ENCODE results near the gene EBLN2.
"Not testable (repeated sequence)": the region's sequence is repeated elsewhere in the genome, so short reads cannot be mapped to it uniquely, and the experiment has no call there.

The EBLN2 gene

DNA sequence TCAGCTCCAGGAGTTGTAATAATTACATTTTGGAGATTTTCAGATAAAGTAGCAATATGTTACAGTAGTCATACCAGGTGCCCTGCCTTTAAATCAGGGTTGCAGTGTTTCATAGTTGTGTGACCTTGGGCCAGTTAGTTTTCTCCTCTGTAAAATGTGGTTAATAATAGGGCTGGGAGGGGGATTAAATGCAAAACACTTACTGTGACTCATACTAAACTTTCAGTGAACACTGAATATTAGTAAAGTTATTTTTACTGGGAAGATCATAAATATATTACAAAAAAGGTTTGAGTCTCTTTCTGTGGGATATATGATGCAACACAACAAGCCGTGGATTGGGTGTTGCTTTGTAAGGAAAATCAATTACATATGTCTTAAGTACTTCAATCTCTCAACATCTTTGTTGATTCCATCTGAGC is 1.1 kb upstream of the EBLN2 start:
- DNase-seq (ENCODE audit: low read depth in 2 of 2): no peak

DNA sequence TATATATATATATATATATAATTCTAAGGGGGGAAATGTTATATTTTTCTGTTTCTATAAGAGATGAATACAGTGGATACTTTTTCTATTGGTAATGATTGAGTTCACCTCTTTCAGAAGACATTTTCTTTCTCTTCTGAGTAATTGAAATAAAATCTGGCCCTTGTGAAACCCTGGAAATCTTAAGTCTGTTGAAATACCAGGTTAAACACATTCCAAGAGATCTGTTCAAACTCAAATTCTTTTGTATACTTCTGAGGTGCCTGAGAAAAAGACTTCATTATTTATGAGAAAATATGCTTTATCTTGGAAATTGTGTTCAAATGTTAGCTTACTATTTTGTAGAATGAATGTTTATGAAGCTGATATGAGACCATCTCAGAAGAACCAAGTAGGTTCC is 4.8 kb downstream of the EBLN2 start:
- DNase-seq (ENCODE audit: low read depth in 2 of 2): not testable (repeated sequence)

- no peak for DNase-seq (ENCODE audit: low read depth in 2 of 2)
Measured at GRCh38 chr3:73068419-73068818, 7.0 kb downstream of the EBLN2 start.

GRCh38 chr3:73069187-73069586 is 7.7 kb downstream of the EBLN2 start:
- DNase-seq (ENCODE audit: low read depth in 2 of 2): no peak

DNA sequence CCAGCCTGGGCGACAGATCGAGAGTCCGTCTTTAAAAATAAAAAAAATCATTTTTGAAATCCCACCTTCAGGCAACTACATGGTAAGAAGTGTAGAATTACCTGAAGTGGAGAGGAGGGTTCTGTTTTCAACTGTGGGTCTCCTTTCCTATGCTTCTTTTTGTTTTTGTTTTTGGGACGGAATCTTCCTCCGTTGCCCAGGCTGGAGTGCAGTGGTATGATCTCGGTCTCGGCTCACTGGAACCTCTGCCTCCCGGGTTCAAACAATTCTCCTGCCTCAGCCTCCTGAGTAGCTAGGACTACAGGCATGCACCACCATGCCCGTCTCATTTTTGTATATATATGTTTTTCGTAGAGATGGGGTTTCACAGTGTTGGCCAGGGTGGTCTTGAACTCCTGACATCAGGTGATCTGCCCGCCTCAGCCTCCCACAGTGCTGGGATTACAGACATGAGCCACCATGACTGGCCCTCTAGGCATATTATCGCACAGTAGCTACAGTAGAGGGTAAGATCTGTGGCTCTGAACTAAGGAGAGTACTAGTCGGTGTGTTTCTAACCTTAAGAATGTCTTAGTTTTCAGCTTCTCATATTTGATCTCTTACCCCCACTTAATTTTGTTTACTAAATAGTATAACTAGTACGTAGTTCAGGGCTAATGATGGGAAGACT is 8.5 kb downstream of the EBLN2 start:
- no peak for DNase-seq (ENCODE audit: low read depth in 2 of 2)

- DNase-seq (ENCODE audit: low read depth in 2 of 2): no peak
Measured at GRCh38 chr3:73070675-73071575, 9.5 kb downstream of the EBLN2 start.

- no peak for DNase-seq (ENCODE audit: low read depth in 2 of 2)
Measured at GRCh38 chr3:73071952-73072351, 10.5 kb downstream of the EBLN2 start.

- no peak for DNase-seq (ENCODE audit: low read depth in 2 of 2)
Measured at GRCh38 chr3:73072634-73073033, 11.2 kb downstream of the EBLN2 start.

DNA sequence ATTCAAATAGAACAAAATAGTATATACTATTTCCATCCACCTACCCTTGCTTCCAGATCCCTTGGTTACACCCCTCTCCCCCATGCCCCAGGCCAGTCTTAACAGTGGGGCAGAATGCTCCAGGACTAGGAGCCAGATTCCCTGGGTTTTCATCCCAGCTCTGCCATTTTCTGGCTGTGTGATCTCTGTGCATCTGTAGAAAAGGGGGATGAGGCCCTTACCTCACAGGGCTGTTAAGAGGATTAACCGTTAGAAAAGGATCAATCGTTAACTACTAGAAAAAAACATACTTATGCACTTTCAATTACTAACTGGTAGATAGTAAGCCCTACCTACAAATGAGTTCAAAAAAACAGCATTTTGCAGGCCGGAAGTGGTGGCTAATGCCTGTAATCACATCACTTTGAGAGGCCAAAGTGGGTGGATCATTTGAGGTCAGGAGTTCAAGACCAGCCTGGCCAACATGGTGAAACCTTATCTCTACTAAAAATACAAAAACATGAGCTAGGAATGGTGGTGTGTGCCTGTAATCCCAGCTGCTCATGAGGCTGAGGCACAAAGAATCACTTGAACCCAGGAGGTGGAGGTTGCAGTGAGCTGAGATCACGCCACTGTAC is 11.7 kb downstream of the EBLN2 start:
- DNase-seq (ENCODE audit: low read depth in 2 of 2): no peak

DNA sequence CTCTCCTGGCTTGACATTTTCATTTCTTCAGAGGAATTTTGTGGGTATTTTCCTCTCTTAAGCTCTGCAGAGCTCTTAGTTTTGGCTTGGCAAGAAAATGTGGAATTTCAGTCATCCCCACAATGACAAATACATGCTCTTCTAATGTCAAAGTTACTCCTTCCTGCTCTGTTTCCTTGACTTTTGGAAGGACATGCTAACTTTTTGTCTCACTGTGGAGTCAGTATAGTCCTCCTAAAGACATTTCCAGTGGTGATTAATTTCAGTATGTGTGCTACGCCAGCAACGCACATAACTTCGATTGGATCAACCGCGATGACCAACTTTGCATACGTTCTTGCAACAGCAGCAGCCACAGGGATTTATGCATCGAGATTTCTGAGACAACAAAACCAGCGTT is 13.3 kb downstream of the EBLN2 start:
- no peak for DNase-seq (ENCODE audit: low read depth in 2 of 2)

DNA sequence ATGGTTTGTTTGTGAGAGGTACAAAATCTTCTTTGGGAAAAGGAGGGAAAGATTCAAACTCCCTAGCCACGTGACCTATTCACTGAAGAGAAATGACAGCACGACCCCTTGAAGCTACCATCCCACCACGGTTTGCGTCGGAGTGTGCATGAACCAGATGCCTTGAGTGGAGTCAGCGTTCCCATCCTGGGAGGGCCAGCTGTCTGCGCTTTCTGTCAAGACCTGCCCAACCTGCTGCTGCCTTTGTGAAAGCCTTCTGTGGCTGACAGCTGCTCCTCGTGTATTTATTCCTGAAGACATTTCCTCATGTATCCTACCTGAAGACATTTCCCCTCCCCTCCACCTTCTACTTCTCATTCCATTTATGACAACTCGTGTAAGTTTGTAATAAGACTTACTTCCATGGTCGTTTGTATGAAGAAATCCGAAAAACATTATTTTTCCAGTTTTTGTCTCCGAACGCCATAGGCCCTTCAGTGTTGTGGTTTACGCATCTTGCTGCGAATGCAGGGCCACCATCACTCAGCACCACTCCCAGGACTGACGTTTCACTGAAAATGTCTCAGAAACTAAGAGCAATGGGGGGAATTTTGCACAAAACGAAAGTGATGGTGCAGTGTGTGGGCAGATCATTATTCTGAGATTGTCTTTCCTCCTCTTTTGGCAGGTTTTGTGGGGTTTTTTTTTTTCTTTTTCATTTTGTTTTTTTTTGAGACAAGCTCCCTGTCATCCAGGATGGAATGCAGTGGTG is 18.9 kb downstream of the EBLN2 start:
- peak in 1 of 2 donors; percentile 3 for DNase-seq (ENCODE audit: low read depth in 2 of 2)

- DNase-seq (ENCODE audit: low read depth in 2 of 2): no peak
Measured at GRCh38 chr3:73081140-73081539, 19.7 kb downstream of the EBLN2 start.

DNA sequence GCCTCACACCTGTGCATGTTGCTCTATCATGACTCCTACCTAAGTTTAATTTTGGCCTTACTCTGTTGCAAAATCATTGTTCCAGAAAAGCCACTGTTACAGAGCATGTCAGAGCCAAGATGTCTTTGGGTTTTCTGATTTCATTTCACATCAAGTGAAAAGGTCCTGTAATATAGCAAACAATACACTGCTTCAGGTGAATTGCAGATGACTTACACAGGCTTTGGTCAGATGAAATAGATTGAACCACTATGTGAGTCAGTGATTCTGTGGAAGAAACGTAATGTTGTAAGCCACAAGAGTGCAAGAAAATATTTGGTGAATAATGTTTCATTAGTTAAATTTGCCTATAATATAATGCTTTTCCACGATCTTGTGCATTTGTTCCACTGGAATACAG is 22.7 kb downstream of the EBLN2 start:
- DNase-seq (ENCODE audit: low read depth in 2 of 2): no peak

DNA sequence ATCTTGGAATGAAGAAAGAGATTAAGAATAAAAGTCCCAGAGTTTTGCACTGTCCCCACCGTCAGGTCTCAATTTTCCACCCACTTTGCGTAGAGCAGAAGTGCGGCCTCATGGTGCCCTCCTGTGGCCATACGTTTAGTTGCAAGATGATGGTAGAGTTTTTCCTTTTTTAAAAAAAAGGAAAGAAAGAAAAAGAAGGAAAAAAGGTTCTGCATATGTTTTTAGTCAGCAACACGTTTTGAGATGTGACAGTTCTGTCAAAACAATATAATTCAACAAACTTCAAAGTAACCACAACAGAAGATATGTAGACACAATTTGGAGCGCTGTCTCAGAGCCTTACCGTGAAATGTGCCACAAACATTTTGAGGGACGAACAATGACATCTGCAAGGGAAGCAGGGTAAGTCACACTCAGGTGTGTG is 24.6 kb downstream of the EBLN2 start:
- peak; percentile 30 to 45 for DNase-seq (ENCODE audit: low read depth in 2 of 2)

DNA sequence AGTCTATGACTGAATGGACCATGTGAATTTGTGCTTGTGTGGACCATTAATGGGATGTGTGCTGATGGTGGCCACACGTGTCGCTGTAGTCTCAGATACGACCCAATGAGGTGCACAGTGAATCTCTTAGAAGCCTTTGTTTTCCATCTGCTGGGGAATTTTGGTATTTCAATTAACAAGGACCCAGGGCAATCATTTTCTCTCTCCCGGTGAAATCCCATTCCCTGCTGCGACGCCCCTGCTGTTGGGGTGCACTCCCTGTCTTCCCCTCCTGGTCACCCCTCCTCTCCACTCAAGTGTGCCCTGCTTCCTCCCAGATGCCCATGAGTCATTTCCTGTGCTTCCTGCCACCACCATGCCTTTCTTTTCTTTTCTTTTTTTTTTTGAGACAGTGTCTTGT is 32.7 kb downstream of the EBLN2 start:
- no peak for DNase-seq (ENCODE audit: low read depth in 2 of 2)

DNA sequence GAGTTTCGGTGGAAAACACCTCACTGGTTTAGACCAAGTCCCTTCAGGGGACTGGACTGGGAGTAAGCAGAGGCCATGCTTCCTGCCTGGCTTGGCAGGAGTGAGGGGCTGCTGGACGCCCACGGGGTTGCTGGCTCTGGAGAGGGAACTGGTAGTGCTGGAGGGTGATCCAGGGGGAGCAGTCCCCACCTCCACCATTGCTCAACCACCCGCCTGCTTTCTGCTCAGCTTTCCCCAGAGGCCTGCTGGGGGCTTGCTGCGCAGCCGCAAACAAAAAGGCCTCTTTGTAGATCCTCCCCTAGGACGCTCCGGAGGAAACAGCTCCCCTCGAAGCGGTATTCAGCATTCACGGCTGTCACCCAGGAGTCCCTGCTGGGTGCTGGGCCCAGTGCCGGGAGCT is 33.5 kb downstream of the EBLN2 start:
- DNase-seq (ENCODE audit: low read depth in 2 of 2): no peak

DNA sequence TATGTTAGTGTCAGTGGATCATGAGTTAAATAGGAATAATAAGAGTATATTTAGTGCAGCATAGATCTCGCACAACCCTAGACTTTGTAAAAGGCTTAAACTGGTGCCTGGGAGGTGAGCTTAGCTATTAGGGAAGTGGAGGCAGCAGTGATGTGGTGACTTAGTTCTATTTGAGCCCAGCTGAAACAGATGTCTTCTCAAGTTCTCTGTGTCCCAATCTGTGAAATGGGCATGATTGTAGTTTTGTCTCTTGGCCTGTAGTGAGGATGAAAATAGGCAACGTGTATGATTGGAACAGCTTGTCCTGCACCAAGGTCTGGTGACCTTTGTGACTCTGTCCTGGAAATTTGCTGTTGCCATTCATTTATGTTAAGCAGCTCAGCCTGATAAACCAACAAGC is 34.7 kb downstream of the EBLN2 start:
- no peak for DNase-seq (ENCODE audit: low read depth in 2 of 2)

DNA sequence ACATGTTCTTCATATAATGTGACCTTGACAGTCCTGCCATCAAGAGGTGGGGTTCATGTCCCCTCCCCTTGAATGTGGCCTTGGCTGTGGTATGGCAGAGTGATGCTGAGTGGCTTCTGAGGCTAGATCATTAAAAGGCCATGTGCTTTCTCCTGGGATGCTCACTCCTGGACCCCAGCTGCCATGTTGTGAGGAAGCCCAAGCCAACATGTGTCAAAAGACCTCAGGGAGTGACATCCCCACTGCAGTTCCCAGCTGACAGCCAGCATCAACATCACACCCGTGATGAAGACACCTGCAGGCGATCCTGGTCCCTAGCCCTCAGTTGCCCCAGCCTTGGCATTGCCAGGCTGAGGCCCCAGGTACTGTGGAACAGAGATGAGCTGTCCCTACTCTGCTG is 36.6 kb downstream of the EBLN2 start:
- no peak for DNase-seq (ENCODE audit: low read depth in 2 of 2)

GRCh38 chr3:73098873-73099272 is 37.4 kb downstream of the EBLN2 start:
- no peak for DNase-seq (ENCODE audit: low read depth in 2 of 2)

GRCh38 chr3:73100741-73101559 is 39.5 kb downstream of the EBLN2 start:
- DNase-seq (ENCODE audit: low read depth in 2 of 2): peak; percentile 63 to 72

DNA sequence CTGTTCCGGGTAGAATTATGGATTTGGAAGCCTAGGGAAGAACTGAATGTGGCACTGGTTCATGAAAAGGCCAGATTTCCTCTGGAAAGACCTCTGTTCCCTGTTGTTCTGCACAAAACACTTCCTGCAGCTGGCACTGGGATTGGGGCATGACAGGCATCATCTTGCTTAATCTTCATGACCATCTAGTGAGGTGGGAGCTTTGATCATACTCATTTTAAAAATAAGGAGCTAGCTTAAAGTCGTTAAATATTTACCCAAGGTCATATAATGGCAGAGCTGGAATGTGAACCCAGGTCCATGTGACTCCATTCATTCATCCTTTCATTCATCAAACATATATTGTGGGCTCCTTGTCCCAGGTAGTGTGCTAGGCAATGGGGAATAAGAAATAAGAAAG is 40.4 kb downstream of the EBLN2 start:
- no peak for DNase-seq (ENCODE audit: low read depth in 2 of 2)
